NB4 (cell line): ENCODE data around the gene IFNA1.

Experiments used
- CTCF ChIP-seq: IDR thresholded peaks from one replicate; pipeline ENCODE4 v1.5.1; 2012; ENCODE audit warnings: low read depth, low read length
- MAX ChIP-seq: IDR thresholded peaks from 2 replicates; pipeline ENCODE4 v1.6.1; 2011; ENCODE audit warnings: low read depth, low read length
- POLR2A ChIP-seq: IDR thresholded peaks from 2 replicates; pipeline ENCODE4 v1.6.1; 2011; ENCODE audit warnings: mild to moderate bottlenecking; ENCODE audit not compliant: insufficient read length; ENCODE audit errors: extremely low read depth

GRCh38 chr9:21450733-21451394, 10.6 kb downstream of the IFNA1 start:
- TF ChIP-seq POLR2A (no peak), CTCF (no peak), MAX (no peak)
